PC-9 (cell line): ENCODE measurements around the gene KRTAP9-8. TPM values are rescaled to one million over a fixed set of nuclear protein-coding genes. Genes with fewer than 3 reads are reported as not detected.
"Not testable (repeated sequence)": the region's sequence is repeated elsewhere in the genome, so short reads cannot be mapped to it uniquely, and the experiment has no call there.

ENCODE experiments used
- BruUV-seq: library from RNA; stranded (reverse); fragments of 400-500 nt; replicated peaks from 2 replicates; lab custom pipeline; 2021; lab: Mats Ljungman, UMichigan
- CTCF ChIA-PET: fragments of 300-600 bp; sonication (Branson Sonifier 250); formaldehyde crosslinking; loops from one replicate; lab custom pipeline; 2022; ENCODE audit warnings: antibody characterized with exemption; lab: Charles Lee
- POLR2A ChIA-PET: fragments of 300-600 bp; sonication (Branson Sonifier 250); formaldehyde crosslinking; loops from one replicate; lab custom pipeline; 2022; ENCODE audit warnings: antibody characterized with exemption; ENCODE audit not compliant: unreplicated experiment; lab: Charles Lee
- DNase-seq, 2 experiments: peaks; one replicate each; pipeline versions ENCODE4 v3.0.0 to v3.0.0-alpha.2; 2015 to 2022; ENCODE audit warnings: mixed read lengths in 1 of 2
- H2AFZ ChIP-seq: fragments of 200-600 bp; sonication (generic); 2 replicates; pipeline ENCODE4 v1.8.1; 2017; ENCODE audit warnings: antibody characterized with exemption
- H3F3A ChIP-seq: fragments of 200-600 bp; sonication (generic); 2 replicates; pipeline ENCODE4 v1.8.1; 2017; ENCODE audit warnings: antibody characterized with exemption, mild to moderate bottlenecking, low read depth; ENCODE audit not compliant: insufficient read depth
- H3K27ac ChIP-seq: fragments of 200-600 bp; sonication (generic); 2 replicates; pipeline ENCODE4 v1.6.1; 2016; ENCODE audit warnings: mixed run types
- H3K27me3 ChIP-seq: fragments of 200-600 bp; sonication (generic); 2 replicates; pipeline ENCODE4 v1.6.1; 2016; ENCODE audit warnings: low read depth, mixed run types; ENCODE audit not compliant: insufficient read depth
- H3K36me3 ChIP-seq: fragments of 200-600 bp; sonication (generic); 2 replicates; pipeline ENCODE4 v1.6.1; 2016; ENCODE audit warnings: low read depth, mixed run types
- H3K4me1 ChIP-seq: fragments of 200-600 bp; sonication (generic); replicated peaks from 2 replicates; pipeline ENCODE4 v1.6.1; 2016; ENCODE audit warnings: mixed run types; ENCODE audit not compliant: insufficient read depth
- H3K4me2 ChIP-seq: fragments of 200-600 bp; sonication (generic); 2 replicates; pipeline ENCODE4 v1.6.1; 2017; ENCODE audit warnings: mixed run types
- H3K4me3 ChIP-seq: fragments of 200-600 bp; sonication (generic); 2 replicates; pipeline ENCODE4 v1.6.1; 2016; ENCODE audit warnings: mixed run types
- H3K79me2 ChIP-seq: fragments of 200-600 bp; sonication (generic); 2 replicates; pipeline ENCODE4 v1.6.1; 2017; ENCODE audit warnings: low read depth, mixed run types
- H3K9me2 ChIP-seq: fragments of 200-600 bp; sonication (generic); 2 replicates; pipeline ENCODE4 v1.8.1; 2017; ENCODE audit warnings: mild to moderate bottlenecking; ENCODE audit not compliant: insufficient read depth
- H3K9me3 ChIP-seq: fragments of 200-600 bp; sonication (generic); 2 replicates; pipeline ENCODE4 v1.8.1; 2016; ENCODE audit warnings: low read depth; ENCODE audit not compliant: insufficient read depth
- H4K20me1 ChIP-seq: fragments of 200-600 bp; sonication (generic); 2 replicates; pipeline ENCODE4 v1.8.1; 2017; ENCODE audit not compliant: insufficient read depth
- CTCF ChIP-seq: fragments of 200-600 bp; sonication (generic); conservative IDR thresholded peaks from 2 replicates; pipeline ENCODE4 v1.6.1; 2017; ENCODE audit warnings: mixed run types, antibody characterized with exemption, mild to moderate bottlenecking, moderate library complexity
- EZH2 ChIP-seq: fragments of 200-600 bp; sonication (generic); IDR thresholded peaks from 2 replicates; pipeline ENCODE4 v1.8.0; 2017; ENCODE audit warnings: antibody characterized with exemption, low read depth
- intact Hi-C: fragments of 100-400 bp; cut with micrococcal nuclease; formaldehyde crosslinking; loops from one replicate; pipeline ENCODE4 v1.10.0; 2022; ENCODE audit not compliant: unreplicated experiment
- total RNA-seq: library from RNA; stranded (reverse); gene quantifications from 2 replicates; pipeline ENCODE4 v1.2.3, GENCODE V29; 2021

Gene KRTAP9-8
- total RNA-seq, 1 experiment from 2014 or later, result not detected

GRCh38 chr17:41215681-41216080, 22.1 kb upstream of the KRTAP9-8 start:
- Histone ChIP-seq H3K9me2 (no peaks in the 10 kb centered on the region), H3K9me3 (peaks cover 3% of the 10 kb centered on the region; the same call in 1 of the 2 replicates), H3F3A (peaks cover 27% of the 10 kb centered on the region), H3K27ac (no peak overlapping the region), H3K4me2 (no peak overlapping the region), H3K79me2 (no peaks in the 10 kb centered on the region), H2AFZ (no peak overlapping the region), H3K4me1 (peaks cover 33% of the 10 kb centered on the region), H3K4me3 (no peak overlapping the region), H3K36me3 (no peaks in the 10 kb centered on the region), H3K27me3 (no peaks in the 10 kb centered on the region), H4K20me1 (no peaks in the 10 kb centered on the region)
- TF ChIP-seq CTCF (no peak), EZH2 (no peak)
- no peak for DNase-seq
- BruUV-seq, result no TSS peak
- CTCF ChIA-PET, result no interaction called here
- POLR2A ChIA-PET, result no interaction called here
- intact Hi-C loops, result no loop called here

- TF ChIP-seq EZH2 (no peak), CTCF (no peak)
- H3K27me3 ChIP-seq, result no peaks in the 10 kb centered on the region
- ChIA-PET CTCF (interaction anchor here (0.6 kb wide), 1 partner anchor 124 kb away, joined by 4 read pairs; no protein-coding TSS in a partner anchor), POLR2A (no interaction called here)
- H3K9me2 ChIP-seq, result no peaks in the 10 kb centered on the region; the same call in 1 of the 2 replicates
- DNase-seq, result no peak
- H4K20me1 ChIP-seq, result no peaks in the 10 kb centered on the region
- H3K4me2 ChIP-seq, result no peak overlapping the region
- H3K9me3 ChIP-seq, result no peaks in the 10 kb centered on the region
- no peaks in the 10 kb centered on the region for H3K4me1 ChIP-seq
- H3K79me2 ChIP-seq, result no peaks in the 10 kb centered on the region
- intact Hi-C loops, result no loop called here
- no TSS peak for BruUV-seq
- H3K27ac ChIP-seq, result no peak overlapping the region
- no peak overlapping the region for H3K4me3 ChIP-seq
- no peak overlapping the region for H2AFZ ChIP-seq
- no peaks in the 10 kb centered on the region for H3K36me3 ChIP-seq
- H3F3A ChIP-seq, result no peaks in the 10 kb centered on the region
These were observed 14.0 kb upstream of the KRTAP9-8 start for GRCh38 chr17:41223821-41224220.

GRCh38 chr17:41226051-41226450, 11.7 kb upstream of the KRTAP9-8 start:
- no peak overlapping the region for H3K4me3 ChIP-seq
- no peaks in the 10 kb centered on the region for H3F3A ChIP-seq
- H3K9me3 ChIP-seq, result no peaks in the 10 kb centered on the region
- no peak for DNase-seq
- no peaks in the 10 kb centered on the region for H3K36me3 ChIP-seq
- ChIA-PET CTCF (no interaction called here), POLR2A (no interaction called here)
- BruUV-seq, result no TSS peak
- no peak overlapping the region for H2AFZ ChIP-seq
- no peak for TF ChIP-seq EZH2
- no peak for TF ChIP-seq CTCF
- no peak overlapping the region for H3K27ac ChIP-seq
- intact Hi-C loops, result no loop called here
- no peaks in the 10 kb centered on the region; the same call in 1 of the 2 replicates for H3K9me2 ChIP-seq
- no peaks in the 10 kb centered on the region for H3K4me1 ChIP-seq
- H3K27me3 ChIP-seq, result no peaks in the 10 kb centered on the region
- H4K20me1 ChIP-seq, result no peaks in the 10 kb centered on the region
- H3K4me2 ChIP-seq, result no peak overlapping the region
- no peaks in the 10 kb centered on the region for H3K79me2 ChIP-seq

GRCh38 chr17:41226598-41227095, 11.2 kb upstream of the KRTAP9-8 start, which contains the start of gene KRTAP9-2:
Gene KRTAP9-2, plus strand, starts transcription at chr17:41226648. Its CDS starts 7 bp downstream, at chr17:41226655.
- H3K27ac ChIP-seq, POLR2A ChIA-PET, DNase-seq, H3K4me1 ChIP-seq, H3K4me3 ChIP-seq, H3K4me2 ChIP-seq, H3K27me3 ChIP-seq, H4K20me1 ChIP-seq, intact Hi-C loops, CTCF ChIA-PET, H3K9me3 ChIP-seq, BruUV-seq, H3F3A ChIP-seq, H3K9me2 ChIP-seq, H3K36me3 ChIP-seq, H3K79me2 ChIP-seq, H2AFZ ChIP-seq: not testable (repeated sequence)
